Medulla oblongata (tissue), 1 donor: ENCODE data around the gene OR10H5.
"Not testable (repeated sequence)": the region's sequence is repeated elsewhere in the genome, so short reads cannot be mapped to it uniquely, and the experiment has no call there.

Experiments
- DNase-seq: peaks from one replicate; pipeline ENCODE4 v3.0.0-alpha.2; 2015; ENCODE audit errors: extremely low spot score

The OR10H5 gene

DNA sequence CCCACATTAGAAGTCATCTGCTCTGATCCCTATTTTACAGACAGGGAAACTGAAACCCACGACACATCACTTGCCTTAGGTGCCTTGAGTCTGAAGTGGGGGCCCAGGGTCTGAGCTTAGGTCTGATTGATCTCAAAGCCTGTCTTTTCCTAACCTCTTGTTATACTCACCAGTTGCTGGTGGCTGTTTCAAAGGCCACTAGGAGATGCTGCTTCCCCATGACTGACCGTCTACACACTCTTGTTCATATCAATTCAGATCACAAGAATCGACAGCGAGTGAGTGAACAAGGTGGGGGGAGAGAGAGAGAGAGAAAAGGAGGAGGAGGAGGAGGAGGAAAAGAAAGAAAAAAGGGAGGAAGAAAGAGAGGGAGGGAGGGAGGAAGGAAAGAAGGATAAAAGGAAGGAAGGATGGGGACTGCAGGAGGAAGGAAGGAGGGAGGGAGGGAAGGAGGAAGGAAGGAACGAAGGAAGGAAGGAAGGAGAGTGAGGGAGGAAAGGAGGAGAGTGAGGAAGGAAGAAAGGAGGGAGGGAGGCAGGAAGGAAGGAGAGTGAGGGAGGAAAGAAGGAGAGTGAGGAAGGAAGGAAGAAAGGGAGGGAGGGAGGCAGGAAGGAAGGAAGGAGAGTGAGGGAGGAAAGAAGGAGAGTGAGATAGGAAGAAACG, 24.7 kb downstream of the OR10H5 start:
- DNase-seq, result no peak

DNA sequence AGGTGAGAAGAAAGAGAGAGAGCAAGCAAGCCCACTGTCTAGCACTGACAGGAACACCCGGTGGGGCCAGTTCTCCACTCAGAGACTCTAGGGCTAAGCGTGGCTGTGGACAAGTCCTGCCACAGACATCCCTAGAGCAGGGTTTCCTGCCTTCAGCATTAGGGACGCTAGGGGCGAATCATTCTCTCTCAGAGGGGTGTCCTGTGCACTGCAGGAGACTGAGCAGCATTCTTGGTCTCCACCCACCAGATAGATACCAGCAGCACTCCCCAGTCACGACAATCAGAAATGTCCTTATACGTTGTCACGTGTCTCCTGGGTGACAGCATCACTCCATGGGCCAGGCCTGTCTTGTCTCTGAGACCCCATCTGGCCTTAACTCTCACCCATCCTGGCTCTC, 26.5 kb downstream of the OR10H5 start:
- no peak for DNase-seq

DNA sequence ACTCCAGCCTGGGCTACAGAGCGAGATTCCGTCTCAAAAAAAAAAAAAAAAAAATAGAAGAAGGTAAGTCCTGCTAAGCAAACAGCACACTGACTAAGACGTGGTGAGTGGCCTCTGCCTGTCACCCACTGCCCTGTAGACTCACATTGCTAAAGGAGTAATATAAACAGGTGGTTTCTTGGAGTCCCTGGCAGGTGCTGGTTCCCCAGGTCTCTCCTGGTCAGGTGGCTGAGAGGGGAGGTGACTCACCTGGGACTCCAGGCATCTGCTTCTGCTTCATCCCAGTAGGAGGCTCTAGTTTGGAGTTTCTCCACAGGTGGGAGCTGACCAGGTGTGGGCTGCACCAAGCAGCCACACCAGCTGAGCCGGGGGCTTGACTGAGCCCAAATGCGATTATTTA, 27.8 kb downstream of the OR10H5 start, which contains the start of gene OR10H1:
OR10H1 (minus strand) TSS at position 359 of the 400 bp plus-strand sequence. CDS start 7,627 bp downstream, outside the sequence.
- DNase-seq, result no peak

DNA sequence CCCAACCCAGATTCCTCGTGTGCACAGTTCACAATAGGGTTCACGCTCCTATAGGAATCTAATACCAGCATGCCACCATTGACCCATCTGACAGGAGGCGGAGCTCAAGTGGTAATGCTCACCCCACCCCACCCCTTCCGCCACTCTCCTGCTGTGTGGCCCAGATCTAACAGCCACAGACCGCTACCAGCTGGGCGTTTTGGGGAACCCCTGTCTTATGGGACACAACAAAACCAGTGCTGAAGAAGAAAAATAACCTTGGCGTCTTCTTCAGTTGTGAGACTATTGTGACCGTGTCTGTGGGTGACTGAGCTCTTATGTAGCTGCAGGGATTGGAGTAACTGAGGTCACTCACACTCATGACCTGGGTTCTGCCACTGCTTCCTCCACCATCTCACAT, 33.2 kb downstream of the OR10H5 start:
- no peak for DNase-seq

DNA sequence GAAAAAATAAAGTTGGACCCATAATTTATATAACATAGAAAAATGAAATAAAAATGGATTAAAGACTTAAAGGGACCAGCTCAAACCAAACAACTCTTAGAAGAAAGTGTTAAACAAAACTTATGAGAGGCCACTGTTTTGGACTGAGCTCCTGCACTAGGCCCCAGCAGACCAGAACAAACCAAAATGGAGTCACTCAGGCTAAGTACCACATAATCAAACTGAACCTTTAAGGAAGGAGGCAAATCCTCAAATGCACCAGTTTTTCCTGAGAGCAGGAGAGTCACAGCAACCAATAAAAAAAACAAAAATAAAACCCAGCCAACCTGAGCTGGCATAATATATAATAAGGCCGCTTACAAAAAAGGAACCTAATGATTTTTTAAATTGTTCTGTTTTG, 38.3 kb downstream of the OR10H5 start:
- DNase-seq, result no peak

DNA sequence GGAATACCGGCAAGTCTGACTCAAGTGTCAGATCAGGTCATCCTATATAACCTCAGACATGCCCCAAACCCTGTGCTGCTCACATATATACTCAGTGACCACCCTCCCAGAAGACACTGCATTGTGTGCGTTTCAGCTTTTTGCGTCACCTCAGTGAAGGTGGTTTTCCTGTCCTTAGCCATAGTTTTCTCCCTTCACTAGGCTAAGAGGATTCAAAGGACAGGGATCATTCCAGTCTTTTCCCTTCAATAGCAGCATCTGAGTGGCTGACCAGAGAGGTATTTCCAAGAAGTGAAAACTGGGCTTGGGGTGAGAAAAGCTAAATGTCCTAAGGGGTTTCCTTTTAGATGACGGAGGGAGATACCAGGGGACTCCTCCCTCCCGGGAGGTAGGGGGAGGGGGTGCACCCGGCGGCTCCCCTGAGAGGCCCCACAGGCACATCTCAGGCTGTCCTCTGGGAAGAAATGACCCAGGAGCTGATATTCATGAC, 40.7 kb downstream of the OR10H5 start:
- DNase-seq, result no peak

DNA sequence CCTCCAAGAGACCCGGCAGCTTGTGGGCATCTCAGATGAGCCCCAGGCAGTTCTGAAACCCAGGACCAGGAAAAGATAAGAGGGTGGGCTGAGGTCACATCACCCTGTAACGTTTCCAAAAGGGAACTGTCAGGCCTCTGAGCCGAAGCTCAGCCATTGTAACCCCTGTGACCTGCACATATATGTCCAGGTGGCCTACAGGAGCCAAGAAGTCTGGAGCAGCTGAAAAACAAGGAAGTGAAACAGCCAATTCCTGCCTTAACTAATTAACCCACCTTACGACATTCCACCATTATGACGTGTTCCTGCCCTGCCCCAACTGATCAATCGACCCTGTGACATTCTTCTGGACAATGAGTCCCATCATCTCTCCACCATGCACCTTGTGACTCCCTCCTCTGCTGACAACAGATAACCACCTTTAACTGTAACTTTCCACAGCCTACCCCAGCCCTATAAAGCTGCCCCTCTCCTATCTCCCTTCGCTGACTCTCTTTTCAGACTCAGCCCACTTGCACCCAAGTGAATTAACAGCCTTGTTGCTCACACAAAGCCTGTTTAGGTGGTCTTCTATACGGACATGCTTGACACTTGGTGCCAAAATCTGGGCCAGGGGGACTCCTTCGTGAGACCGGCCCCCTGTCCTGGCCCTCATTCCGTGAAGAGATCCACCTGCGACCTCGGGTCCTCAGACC, 41.3 kb downstream of the OR10H5 start:
- not testable (repeated sequence) for DNase-seq

DNA sequence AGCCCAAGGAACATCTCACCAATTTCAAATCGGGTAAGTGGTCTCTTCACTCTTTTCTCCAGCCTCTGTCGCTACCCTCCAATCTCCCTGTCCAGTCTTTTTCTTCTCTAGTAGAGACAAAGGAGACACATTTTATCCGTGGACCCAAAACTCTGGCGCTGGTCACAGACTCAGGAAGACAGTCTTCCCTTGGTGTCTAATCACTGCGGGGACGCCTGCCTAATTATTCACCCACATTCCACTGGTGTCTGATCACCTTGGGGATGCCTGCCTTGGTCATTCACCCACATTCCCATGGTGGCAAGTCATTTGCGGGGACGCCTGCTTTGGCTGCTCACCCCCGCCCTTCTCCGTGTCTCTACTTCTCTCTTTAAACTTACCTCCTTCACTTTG, 41.8 kb downstream of the OR10H5 start:
- DNase-seq, result no peak

DNA sequence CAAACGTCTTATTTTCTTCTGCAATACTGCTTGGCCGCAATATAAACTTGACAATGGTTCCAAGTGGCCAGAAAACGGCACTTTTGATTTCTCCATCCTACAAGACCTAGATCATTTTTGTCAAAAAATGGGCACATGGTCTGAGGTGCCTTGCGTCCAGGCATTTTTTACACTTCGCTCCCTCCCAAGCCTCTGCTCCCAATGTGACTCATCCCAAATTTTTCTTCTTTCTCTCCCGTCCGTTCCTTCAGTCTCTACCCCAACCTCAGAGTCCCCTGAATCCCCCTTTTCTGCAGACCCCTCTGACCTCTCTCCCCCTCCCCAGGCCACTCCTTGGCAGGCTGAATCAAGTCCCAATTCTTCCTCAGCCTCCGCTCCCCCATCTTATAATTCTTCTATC, 42.3 kb downstream of the OR10H5 start:
- DNase-seq, result no peak

DNA sequence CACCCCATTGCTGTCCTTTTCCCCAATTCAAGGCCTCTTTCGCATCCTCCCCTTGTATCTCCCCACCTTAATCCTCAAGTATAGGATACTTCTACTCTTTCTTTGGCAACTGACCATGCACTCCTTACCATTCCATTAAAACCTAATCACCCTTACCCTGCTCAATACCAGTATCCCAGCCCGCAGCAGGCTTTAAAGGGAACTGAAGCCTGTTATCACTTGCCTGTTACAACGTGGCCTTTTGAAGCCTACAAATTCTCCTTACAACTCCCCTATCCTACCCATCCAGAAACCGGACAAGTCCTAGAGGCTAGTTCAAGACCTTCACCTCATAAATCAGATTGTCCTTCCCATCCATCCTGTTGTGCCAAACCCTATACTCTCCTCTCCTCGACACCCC, 44.2 kb downstream of the OR10H5 start:
- no peak for DNase-seq

DNA sequence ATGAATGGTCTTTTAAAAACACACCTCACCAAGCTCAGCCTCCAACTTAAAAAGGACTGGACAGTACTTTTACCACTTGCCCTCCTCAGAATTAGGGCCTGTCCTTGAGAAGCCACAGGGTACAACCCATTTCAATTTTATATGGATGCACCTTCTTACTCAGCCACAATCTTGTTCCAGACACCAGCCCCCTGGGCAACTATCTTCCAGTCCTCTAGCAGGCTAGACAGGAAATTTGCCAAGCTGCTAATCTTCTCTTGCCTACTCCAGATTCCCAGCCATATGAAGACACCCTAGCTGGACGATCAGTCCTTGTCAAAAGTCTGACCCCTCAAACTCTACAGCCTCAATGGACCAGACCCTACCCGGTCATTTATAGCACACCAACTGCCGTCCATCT, 46.8 kb downstream of the OR10H5 start:
- not testable (repeated sequence) for DNase-seq

DNA sequence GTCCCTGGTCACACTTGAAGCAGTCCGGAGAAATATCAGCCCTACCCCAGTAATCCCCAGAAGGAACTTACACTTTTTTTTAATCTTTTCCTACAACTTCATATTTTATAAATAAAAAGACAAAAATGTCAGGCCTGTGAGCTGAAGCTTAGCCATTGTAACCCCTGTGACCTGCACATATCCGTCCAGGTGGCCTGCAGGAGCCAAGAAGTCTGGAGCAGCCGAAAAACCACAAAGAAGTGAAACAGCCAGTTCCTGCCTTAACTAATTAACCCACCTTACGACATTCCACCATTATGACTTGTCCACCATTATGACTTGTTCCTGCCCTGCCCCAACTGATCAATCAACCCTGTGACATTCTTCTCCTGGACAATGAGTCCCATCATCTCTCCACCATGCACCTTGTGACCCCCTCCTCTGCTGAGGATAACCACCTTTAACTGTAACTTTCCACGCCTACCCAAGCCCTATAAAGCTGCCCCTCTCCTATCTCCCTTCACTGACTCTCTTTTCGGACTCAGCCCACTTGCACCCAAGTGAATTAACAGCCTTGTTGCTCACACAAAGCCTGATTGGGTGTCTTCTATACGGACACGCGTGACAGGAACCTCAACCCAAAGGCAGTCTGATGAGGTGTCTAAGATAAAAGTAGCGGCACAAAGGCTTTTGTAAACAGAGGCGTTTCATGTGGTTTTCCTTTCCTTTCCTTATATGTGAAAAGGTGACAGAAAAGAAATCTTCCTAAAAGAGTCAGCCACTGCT, 48.3 kb downstream of the OR10H5 start:
- DNase-seq, result not testable (repeated sequence)

DNA sequence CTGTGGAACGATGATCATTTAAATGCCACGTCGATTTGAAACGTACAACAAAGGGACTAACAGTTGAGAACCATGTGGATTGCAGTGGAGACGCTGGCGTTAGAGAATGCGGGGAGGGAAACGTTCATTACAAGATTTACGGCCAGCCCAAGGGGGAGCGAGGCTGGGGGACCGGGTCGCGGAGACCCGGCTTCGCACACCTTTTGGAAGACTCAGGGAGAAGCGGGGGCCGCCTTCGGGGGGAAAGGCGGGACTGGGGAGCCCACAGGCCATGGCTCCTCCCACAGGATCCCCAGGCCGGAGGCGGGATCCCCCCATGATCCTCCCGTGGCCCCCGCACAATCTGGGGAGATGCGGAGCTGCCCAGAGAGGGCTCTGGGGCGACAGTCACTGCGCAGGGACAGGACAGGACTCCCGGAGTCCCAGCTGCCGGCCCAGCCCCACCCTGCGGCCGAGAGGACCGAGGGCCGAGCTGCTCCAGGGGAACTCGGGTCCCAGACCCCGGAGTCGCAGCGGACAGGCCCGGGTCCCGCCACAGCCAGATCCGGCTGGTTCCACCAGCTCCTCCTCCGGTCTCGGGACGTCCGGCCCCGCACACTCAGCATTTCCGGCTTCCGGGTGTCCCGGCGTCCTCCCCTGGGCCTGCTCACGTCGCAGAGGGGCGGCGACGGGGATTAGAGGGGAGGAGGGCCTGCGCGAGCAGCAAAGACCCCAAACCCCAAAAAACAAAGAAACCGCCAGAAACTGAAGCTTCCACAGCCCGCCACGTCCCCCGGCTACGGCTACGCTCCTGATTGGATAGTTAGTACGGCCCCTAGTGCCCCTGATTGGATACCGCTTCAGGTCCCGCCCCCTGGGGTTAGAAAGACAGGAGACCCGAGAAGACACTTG, 49.1 kb downstream of the OR10H5 start:
- peak; percentile 99 for DNase-seq

DNA sequence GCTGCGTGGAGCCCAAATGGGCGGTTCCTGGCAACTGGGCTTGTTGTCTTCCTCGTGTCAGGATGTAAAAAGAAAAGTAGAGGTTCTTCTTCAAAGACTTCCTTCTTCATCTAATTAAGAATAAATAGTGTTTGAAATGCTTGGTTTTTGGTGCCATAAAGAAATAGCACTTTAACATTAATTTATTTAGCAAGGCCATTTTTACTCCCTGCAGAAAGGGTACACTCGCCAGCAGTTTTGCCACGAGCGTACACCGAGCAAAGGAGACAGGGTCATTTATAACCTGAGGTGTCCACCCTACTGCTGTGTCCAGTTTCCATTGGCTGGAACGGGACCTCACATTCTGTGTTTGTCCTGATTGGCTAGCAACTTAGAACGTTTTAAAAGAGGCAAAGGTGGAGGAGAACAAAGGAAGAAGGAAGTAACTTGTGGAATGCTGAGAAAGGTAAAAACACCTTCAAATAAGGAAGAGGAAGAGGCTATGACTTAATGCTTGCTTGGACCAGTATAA, 49.8 kb downstream of the OR10H5 start:
- DNase-seq, result no peak

DNA sequence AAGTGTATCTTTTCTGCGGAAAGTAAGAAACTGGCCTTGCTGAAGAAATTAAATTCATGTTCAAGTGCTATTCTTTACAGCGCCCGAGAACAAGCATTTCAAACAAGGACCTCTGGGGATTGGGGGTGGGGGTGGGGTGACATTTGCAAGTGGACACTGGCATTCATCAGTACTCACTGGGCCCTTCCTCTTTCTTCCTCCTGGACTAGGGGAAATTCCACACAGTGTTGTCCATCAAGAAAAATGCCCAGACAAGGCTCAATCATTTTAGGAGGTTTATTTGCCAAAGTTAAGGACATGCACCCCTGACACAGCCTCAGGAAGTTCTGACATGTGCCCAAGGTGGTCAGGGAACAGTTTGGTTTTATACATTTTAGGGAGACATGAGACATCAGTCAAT, 50.9 kb downstream of the OR10H5 start:
- DNase-seq, result no peak

DNA sequence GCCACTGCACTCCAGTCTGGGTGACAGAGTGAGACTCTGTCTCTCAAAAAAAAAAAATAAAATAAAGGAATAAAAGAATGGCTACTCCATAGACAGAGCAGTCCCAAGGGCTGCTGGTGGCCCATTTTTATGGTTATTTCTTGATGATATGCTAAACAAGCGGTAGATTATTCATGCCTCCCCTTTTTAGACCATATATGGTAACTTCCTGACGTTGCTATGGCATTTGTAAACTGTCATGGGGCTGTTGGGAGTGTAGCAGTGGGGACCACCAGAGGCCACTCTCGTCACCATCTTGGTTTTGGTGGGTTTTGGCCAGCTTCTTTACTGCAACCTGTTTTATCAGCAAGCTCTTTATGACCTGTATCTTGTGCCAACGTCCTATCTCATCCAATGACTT, 52.4 kb downstream of the OR10H5 start:
- DNase-seq, result not testable (repeated sequence)

DNA sequence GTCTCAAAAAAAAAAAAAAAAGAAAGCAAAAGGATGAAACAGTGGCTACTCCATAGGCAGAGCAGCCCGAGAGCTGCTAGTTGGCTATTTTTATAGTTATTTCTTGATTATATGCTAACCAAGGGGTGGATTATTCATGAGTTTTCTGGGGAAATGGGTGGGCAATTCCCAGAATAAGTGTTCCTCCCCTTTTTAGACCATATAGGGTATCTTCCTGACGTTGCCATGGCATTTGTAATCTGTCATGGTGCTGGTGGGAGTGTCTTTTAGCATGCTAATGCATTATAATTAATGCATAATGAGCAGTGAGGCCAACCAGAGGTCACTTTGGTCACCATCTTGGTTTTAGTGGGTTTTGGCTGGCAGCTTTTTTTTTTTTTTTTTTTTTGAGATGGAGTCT, 53.4 kb downstream of the OR10H5 start:
- no peak for DNase-seq

DNA sequence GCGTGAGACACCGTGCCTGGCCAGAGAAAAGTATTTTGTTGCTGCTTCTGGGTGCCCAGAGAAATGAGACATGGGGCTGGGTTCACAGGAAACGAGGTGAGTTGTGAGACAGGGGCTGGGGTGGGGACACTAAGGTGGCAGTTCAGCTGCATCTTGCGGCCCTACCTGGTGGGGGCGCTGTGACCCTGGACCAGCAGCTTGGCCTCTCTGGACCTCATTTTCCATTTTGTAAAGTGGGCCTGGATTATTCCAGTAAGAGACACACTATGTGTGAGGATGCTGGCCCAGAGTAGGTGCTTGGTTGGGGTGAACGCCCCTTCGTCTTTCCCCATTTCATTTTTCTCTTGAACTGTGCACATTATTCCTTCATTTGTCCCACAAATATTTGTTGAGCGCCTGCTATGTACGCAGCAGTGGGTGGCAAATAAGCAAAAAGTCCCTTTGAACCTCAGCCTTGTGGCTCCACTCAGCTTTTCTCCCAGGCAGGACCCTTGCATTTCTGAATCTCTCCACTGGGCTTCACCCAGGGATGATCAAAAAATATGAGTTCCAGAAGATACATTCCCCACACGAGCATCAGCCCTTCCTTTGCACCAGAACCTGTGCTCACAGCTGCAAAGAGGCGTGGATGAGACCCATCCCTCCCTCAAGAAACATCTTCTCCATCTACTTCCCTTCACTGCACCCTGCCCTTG, 54.6 kb downstream of the OR10H5 start:
- DNase-seq, result no peak

DNA sequence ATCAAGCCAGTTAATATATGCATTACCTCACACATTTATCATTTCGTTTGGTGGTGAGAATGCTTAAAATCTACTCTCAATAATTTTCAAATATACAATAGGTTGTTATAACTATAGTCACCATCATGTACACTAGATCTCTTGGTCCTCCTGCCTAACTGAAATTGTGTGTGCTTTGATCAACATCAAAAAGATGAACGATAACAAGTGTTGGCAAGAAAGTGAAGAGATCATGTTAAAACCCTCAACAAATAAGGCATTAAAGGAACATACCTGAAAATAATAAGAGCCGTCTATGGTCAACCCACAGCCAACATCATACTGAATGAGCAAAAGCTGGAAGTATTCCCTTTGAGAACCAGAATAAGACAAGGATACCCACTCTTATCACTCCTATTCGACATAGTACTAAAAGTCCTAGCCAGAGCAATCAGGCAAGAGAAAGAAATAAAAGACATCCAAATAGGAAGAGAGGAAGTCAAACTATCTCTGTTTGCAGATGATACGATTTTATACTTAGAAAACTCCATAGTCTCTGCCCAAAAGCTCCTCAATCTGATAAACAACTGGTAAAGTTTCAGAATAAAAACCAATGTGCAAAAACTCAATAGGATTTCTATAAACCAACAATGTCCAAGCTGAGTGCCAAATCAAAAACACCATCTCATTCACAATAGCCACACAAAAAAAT, 55.9 kb downstream of the OR10H5 start:
- no peak for DNase-seq

DNA sequence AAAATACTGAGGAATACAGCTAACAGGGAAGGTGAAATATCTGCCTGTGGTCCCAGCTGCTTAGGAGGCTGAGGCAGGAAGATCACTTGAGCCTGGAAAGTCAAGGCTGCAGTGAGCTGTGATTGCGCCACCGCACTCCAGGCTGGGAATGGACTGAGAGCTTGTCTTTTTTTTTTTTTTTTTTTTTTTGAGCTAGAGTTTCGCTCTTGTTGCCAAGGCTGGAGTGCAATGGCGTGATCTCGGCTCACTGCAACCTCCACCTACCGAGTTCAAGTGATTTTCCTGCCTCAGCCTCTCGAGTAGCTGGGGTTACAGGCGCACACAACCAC, 56.4 kb downstream of the OR10H5 start:
- not testable (repeated sequence) for DNase-seq
